Trophoblast cell (in vitro differentiated cells and primary cell): Measurements from ENCODE around the gene NKX6-2.

Experiments used
- DNase-seq, 2 donors: peaks; one replicate each; pipeline ENCODE4 v3.0.0-alpha.2; 2016
- H2AFZ ChIP-seq: 2 replicates; pipeline ENCODE4 v1.6.1; 2013; ENCODE audit warnings: low read length, moderate library complexity, mild to moderate bottlenecking; ENCODE audit not compliant: insufficient read depth, poor library complexity
- H2AK5ac ChIP-seq: 2 replicates; pipeline ENCODE4 v1.6.1; 2013; ENCODE audit warnings: mild to moderate bottlenecking, low read length
- H2BK120ac ChIP-seq: 2 replicates; pipeline ENCODE4 v1.6.1; 2013; ENCODE audit warnings: low read length, mild to moderate bottlenecking, moderate library complexity; ENCODE audit not compliant: insufficient read depth, poor library complexity
- H2BK12ac ChIP-seq: 2 replicates; pipeline ENCODE4 v1.6.1; 2013; ENCODE audit warnings: mild to moderate bottlenecking, low read length, moderate library complexity
- H2BK5ac ChIP-seq: 2 replicates; pipeline ENCODE4 v1.6.1; 2013; ENCODE audit warnings: low read length, low read depth, moderate library complexity, mild to moderate bottlenecking; ENCODE audit not compliant: poor library complexity
- H3K14ac ChIP-seq: 2 replicates; pipeline ENCODE4 v1.6.1; 2013; ENCODE audit warnings: mild to moderate bottlenecking, low read length
- H3K18ac ChIP-seq: 2 replicates; pipeline ENCODE4 v1.6.1; 2013; ENCODE audit warnings: mild to moderate bottlenecking, low read length
- H3K23ac ChIP-seq: 2 replicates; pipeline ENCODE4 v1.6.1; 2013; ENCODE audit warnings: low read length
- H3K27ac ChIP-seq: 2 replicates; pipeline ENCODE4 v1.5.1; 2013; ENCODE audit warnings: low read depth, mild to moderate bottlenecking, inconsistent platforms, low read length, moderate library complexity
- H3K27me3 ChIP-seq: 2 replicates; pipeline ENCODE4 v1.6.1; 2013; ENCODE audit warnings: inconsistent platforms, mild to moderate bottlenecking, low read length, moderate library complexity; ENCODE audit not compliant: insufficient read depth
- H3K36me3 ChIP-seq, 2 experiments: 1 replicate in 1 of 2; 2 replicates in 1 of 2; pipeline ENCODE4 v1.6.1; 2013; ENCODE audit warnings: low read length in 2 of 2, mild to moderate bottlenecking in 2 of 2, moderate library complexity in 1 of 2; ENCODE audit not compliant: insufficient read depth in 2 of 2, control insufficient read depth in 1 of 2
- H3K4ac ChIP-seq: 2 replicates; pipeline ENCODE4 v1.6.1; 2013; ENCODE audit warnings: low read depth, mild to moderate bottlenecking, low read length, moderate library complexity
- H3K4me1 ChIP-seq, 2 experiments: 1 replicate in 1 of 2; 2 replicates in 1 of 2; pipeline ENCODE4 v1.6.1; 2013; ENCODE audit warnings: low read length in 2 of 2, mild to moderate bottlenecking in 2 of 2, moderate library complexity in 1 of 2; ENCODE audit not compliant: insufficient read depth in 2 of 2, control insufficient read depth in 1 of 2
- H3K4me2 ChIP-seq: 2 replicates; pipeline ENCODE4 v1.6.1; 2013; ENCODE audit warnings: inconsistent platforms, mild to moderate bottlenecking, low read length, moderate library complexity
- H3K4me3 ChIP-seq: 2 replicates; pipeline ENCODE4 v1.5.1; 2013; ENCODE audit warnings: mild to moderate bottlenecking, low read depth, low read length, inconsistent platforms
- H3K79me1 ChIP-seq: one replicate; pipeline ENCODE4 v1.6.1; 2013; ENCODE audit warnings: low read length
- H3K79me2 ChIP-seq: 2 replicates; pipeline ENCODE4 v1.6.1; 2013; ENCODE audit warnings: low read length, mild to moderate bottlenecking; ENCODE audit not compliant: control insufficient read depth, insufficient read depth, poor library complexity
- H3K9ac ChIP-seq: 2 replicates; pipeline ENCODE4 v1.6.1; 2013; ENCODE audit warnings: mild to moderate bottlenecking, low read length
- H3K9me3 ChIP-seq: 2 replicates; pipeline ENCODE4 v1.6.1; 2013; ENCODE audit warnings: low read depth, mild to moderate bottlenecking, control low read depth, inconsistent platforms, low read length; ENCODE audit not compliant: insufficient read depth
- H4K12ac ChIP-seq: 2 replicates; pipeline ENCODE4 v1.6.1; 2013; ENCODE audit warnings: low read depth, mild to moderate bottlenecking, low read length, moderate library complexity
- H4K8ac ChIP-seq: 2 replicates; pipeline ENCODE4 v1.6.1; 2013; ENCODE audit warnings: low read depth, mild to moderate bottlenecking, low read length, moderate library complexity
- H4K91ac ChIP-seq: one replicate; pipeline ENCODE4 v1.6.1; 2013; ENCODE audit warnings: low read depth, mild to moderate bottlenecking, low read length, moderate library complexity
- whole genome bisulfite sequencing: extraction: QIAGEN DNeasy Blood & Tissue Kit; methylation state at CpG from one replicate; pipeline ENCODE4 v1.1.7; 2013; ENCODE audit warnings: missing lambda C conversion rate; ENCODE audit not compliant: insufficient read length, insufficient coverage; ENCODE audit errors: extremely low coverage; 5-methylcytosine and 5-hydroxymethylcytosine counted together

NKX6-2 gene

GRCh38 chr10:132786884-132787494 is 1.0 kb upstream of the NKX6-2 start:
- peaks cover 9 to 12% of the 10 kb centered on the region in 2 experiments for H3K4me1 ChIP-seq
- H4K8ac ChIP-seq: no peak overlapping the region
- H2AFZ ChIP-seq: no peak overlapping the region
- H3K23ac ChIP-seq: no peak overlapping the region
- no peak overlapping the region for H3K4ac ChIP-seq
- no peak overlapping the region for H3K18ac ChIP-seq
- no peak overlapping the region for H3K27ac ChIP-seq
- no peak overlapping the region for H2BK120ac ChIP-seq
- no peak overlapping the region for H2BK12ac ChIP-seq
- peak overlapping the region; percentile 49 for H3K4me2 ChIP-seq
- WGBS: no CpG with 5 or more reads among the region's 80 CpGs
- H3K4me3 ChIP-seq: peak overlapping the region; percentile 37
- no peak overlapping the region for H3K9ac ChIP-seq
- H4K91ac ChIP-seq: no peak overlapping the region
- H2AK5ac ChIP-seq: no peak overlapping the region
- no peak overlapping the region for H3K14ac ChIP-seq
- peaks cover 73% of the 10 kb centered on the region for H3K27me3 ChIP-seq
- no peaks in the 10 kb centered on the region for H3K79me2 ChIP-seq
- no peak overlapping the region for H2BK5ac ChIP-seq
- H3K36me3 ChIP-seq: peaks cover 4% of the 10 kb centered on the region in 2 experiments
- no peak for DNase-seq
- H4K12ac ChIP-seq: no peak overlapping the region
- H3K9me3 ChIP-seq: peaks cover 14% of the 10 kb centered on the region
- H3K79me1 ChIP-seq: no peaks in the 10 kb centered on the region

GRCh38 chr10:132786476-132786883 is 533 bp upstream of the NKX6-2 start:
- no peak overlapping the region for H3K4me2 ChIP-seq
- peaks cover 18% of the 10 kb centered on the region for H3K9me3 ChIP-seq
- H2BK5ac ChIP-seq: no peak overlapping the region
- H3K4me1 ChIP-seq: peaks cover 9 to 12% of the 10 kb centered on the region in 2 experiments
- no peak overlapping the region for H2BK12ac ChIP-seq
- H2BK120ac ChIP-seq: no peak overlapping the region
- no peak overlapping the region for H3K18ac ChIP-seq
- WGBS: no CpG with 5 or more reads among the region's 58 CpGs
- no peak overlapping the region for H4K8ac ChIP-seq
- no peak overlapping the region for H2AK5ac ChIP-seq
- H3K79me2 ChIP-seq: no peaks in the 10 kb centered on the region
- H4K12ac ChIP-seq: no peak overlapping the region
- H3K4ac ChIP-seq: no peak overlapping the region
- H3K9ac ChIP-seq: no peak overlapping the region
- peaks cover 73% of the 10 kb centered on the region for H3K27me3 ChIP-seq
- H2AFZ ChIP-seq: no peak overlapping the region
- no peak overlapping the region for H3K27ac ChIP-seq
- H3K36me3 ChIP-seq: peaks cover 6 to 9% of the 10 kb centered on the region in 2 experiments
- no peak overlapping the region for H3K4me3 ChIP-seq
- no peaks in the 10 kb centered on the region for H3K79me1 ChIP-seq
- no peak overlapping the region for H3K14ac ChIP-seq
- DNase-seq: no peak
- H3K23ac ChIP-seq: no peak overlapping the region
- H4K91ac ChIP-seq: no peak overlapping the region

- Histone ChIP-seq H3K23ac (no peak overlapping the region), H2BK120ac (no peak overlapping the region), H3K27me3 (peaks cover 71% of the 10 kb centered on the region), H3K4me3 (peak overlapping the region; percentile 40), H3K79me2 (no peaks in the 10 kb centered on the region), H3K14ac (no peak overlapping the region), H2BK5ac (no peak overlapping the region), H4K8ac (no peak overlapping the region), H3K9me3 (peaks cover 18% of the 10 kb centered on the region), H3K4me1 (peaks cover 9 to 12% of the 10 kb centered on the region in 2 experiments), H3K27ac (no peak overlapping the region), H3K36me3 (peaks cover 6 to 10% of the 10 kb centered on the region in 2 experiments), H3K4ac (no peak overlapping the region), H3K79me1 (no peaks in the 10 kb centered on the region), H2AFZ (no peak overlapping the region), H3K9ac (no peak overlapping the region), H3K4me2 (peak overlapping the region; percentile 48), H3K18ac (no peak overlapping the region), H2AK5ac (no peak overlapping the region), H2BK12ac (no peak overlapping the region), H4K12ac (no peak overlapping the region), H4K91ac (no peak overlapping the region)
- DNase-seq: no peak
- WGBS: no CpG with 5 or more reads among the region's 111 CpGs
Measured at GRCh38 chr10:132784866-132785722, 853 bp downstream of the NKX6-2 start.

- peaks cover 16% of the 10 kb centered on the region for H3K9me3 ChIP-seq
Measured at GRCh38 chr10:132783940-132784865, 1.7 kb downstream of the NKX6-2 start.

More at GRCh38 chr10:132783940-132784865, 1.7 kb downstream of the NKX6-2 start:
- Histone ChIP-seq H3K79me1 (no peaks in the 10 kb centered on the region), H3K79me2 (no peaks in the 10 kb centered on the region), H3K9ac (no peak overlapping the region), H3K27me3 (peaks cover 62% of the 10 kb centered on the region), H3K4me2 (no peak overlapping the region), H2BK5ac (no peak overlapping the region), H2BK12ac (no peak overlapping the region), H4K12ac (no peak overlapping the region), H3K18ac (no peak overlapping the region), H3K27ac (no peak overlapping the region), H3K4me3 (peak overlapping the region; percentile 40), H3K4me1 (peaks cover 9 to 12% of the 10 kb centered on the region in 2 experiments), H3K4ac (no peak overlapping the region), H4K8ac (no peak overlapping the region), H2AFZ (no peak overlapping the region), H4K91ac (no peak overlapping the region), H3K14ac (no peak overlapping the region), H3K36me3 (peaks cover 6 to 10% of the 10 kb centered on the region in 2 experiments), H3K23ac (no peak overlapping the region), H2BK120ac (no peak overlapping the region), H2AK5ac (no peak overlapping the region)
- no peak for DNase-seq
- no CpG with 5 or more reads among the region's 106 CpGs for WGBS
